GM10266 (cell line): ENCODE data around the gene TAF4.

ENCODE experiments used
- DNase-seq: peaks from one replicate; pipeline ENCODE4 v3.0.0; 2012; ENCODE audit errors: extremely low spot score
- TF ChIP-seq, protein P1 (sequence below): IDR thresholded peaks from 2 replicates; pipeline ENCODE4 v1.5.1; 2012; ENCODE audit warnings: mild to moderate bottlenecking, low read depth; ENCODE audit not compliant: control insufficient read depth, insufficient read depth; ENCODE audit errors: missing control alignments

The TAF4 gene

DNA sequence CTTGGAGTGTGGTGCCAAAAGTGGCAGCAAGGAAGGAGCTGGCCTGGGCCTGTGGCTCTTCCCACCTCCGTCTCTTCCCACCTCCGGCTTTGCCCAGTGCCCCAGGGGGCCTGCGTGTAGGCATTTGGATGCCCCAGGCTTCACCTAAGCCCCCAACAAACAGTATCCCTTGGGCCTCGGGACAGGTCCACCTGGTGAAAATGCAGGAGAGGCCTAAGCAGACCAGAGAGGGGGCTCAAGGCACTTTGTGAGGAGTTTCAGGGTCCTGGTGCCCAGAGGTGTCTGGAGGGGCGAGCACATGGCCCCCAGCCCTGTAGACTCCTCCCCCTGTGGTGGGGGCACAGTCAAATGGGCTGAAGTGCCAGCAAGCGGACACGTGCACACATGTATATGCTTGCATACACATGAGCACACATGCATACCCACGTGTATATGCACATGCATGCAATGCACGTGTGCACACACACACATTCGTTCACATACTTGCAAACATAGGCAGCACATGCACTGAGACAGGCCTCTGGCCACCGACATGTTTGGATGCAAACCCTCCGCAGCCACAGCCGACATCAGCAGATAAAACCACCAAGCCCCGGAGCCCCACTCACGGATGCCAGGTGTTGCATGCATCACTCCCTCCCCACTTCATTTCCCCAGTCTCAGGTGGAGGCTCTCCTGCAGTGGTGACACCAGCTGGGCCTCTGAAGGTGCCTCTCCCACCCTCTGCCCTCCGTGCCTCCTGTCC lies 124.5 kb downstream of the TAF4 start:
- no peak for DNase-seq
- TF ChIP-seq, protein P1, sequence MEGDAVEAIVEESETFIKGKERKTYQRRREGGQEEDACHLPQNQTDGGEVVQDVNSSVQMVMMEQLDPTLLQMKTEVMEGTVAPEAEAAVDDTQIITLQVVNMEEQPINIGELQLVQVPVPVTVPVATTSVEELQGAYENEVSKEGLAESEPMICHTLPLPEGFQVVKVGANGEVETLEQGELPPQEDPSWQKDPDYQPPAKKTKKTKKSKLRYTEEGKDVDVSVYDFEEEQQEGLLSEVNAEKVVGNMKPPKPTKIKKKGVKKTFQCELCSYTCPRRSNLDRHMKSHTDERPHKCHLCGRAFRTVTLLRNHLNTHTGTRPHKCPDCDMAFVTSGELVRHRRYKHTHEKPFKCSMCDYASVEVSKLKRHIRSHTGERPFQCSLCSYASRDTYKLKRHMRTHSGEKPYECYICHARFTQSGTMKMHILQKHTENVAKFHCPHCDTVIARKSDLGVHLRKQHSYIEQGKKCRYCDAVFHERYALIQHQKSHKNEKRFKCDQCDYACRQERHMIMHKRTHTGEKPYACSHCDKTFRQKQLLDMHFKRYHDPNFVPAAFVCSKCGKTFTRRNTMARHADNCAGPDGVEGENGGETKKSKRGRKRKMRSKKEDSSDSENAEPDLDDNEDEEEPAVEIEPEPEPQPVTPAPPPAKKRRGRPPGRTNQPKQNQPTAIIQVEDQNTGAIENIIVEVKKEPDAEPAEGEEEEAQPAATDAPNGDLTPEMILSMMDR: no peak

GRCh38 chr20:61940491-61940890 lies 125.2 kb downstream of the TAF4 start:
- TF ChIP-seq, protein P1: no peak
- no peak for DNase-seq

DNA sequence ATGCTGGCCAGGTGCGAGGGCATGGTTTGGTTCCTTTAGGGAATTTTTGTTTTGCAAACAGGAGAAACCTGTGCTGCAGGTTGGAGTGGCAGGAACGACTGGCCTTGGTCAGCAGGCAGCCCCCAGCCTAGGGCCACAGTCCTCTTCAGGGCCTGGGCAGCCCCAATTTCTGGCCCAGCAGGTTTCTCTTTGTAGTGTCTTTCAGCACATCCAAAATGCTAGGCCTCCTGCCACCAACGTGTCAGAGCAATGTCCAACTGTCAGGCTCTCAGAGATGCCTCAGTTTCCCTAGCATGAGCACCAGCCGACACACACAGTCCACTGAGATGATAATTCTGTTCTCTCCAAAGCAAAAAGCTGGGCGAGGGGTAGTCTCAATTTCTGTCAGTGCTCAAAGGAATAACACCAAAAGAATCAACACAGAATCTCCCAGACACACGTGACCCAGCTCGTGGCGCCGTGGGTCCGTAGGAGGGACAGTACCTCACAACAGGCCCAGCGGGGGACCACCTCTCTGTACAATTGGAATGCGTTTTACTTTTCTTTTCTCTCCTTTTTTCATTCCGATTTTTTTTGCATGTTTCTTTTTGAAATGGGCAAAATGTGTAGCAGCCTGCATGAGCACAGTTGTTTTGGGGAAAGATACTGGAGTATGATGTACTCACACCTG lies 125.9 kb downstream of the TAF4 start:
- TF ChIP-seq, protein P1: no peak
- DNase-seq: no peak

GRCh38 chr20:61938839-61939690 lies 126.6 kb downstream of the TAF4 start:
- DNase-seq: no peak
- TF ChIP-seq, protein P1: no peak

- DNase-seq: no peak
- TF ChIP-seq, protein P1: no peak
Measured at GRCh38 chr20:61937963-61938838, 127.5 kb downstream of the TAF4 start.

DNA sequence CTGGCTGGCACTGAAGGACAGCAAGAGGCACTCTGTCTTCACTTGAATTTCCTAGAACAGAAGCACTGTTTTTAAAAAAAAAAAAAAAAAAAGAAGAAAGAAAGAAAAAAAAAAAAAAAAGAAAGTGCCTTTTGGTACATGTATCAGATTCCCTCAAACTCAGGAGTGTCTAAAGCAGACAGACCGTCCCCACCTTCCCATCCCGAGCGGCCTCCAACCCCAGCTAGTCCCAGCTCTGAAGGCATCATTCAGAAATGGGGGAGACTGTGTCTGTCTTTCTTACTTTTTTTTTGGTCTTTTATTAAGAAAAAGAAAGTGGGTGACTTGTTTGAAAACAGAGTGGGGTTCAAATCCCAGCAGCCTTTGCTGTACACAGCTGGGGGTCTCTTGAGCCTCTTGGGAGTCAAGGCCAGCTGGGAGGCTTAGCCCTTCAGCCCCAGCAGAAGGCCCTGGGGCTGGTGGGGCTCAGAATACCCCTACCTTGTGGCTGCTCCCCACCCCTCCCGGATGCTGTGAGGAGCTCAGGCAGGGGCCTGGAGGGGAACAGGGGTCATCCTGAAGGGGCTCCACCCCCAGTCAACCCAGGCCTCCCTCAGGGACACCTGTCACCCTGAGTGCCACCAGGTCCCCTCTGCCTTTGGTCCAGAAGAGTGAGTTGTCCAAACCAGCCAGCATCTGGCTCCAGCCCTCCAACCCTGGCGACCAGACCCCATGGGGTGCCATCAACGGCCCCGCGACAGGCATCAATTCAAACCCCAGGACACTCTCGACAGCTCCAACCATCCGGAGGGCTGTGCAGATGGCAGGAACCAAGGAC lies 128.3 kb downstream of the TAF4 start:
- TF ChIP-seq, protein P1: no peak
- no peak for DNase-seq
